Neural crest cell (in vitro differentiated cells): ENCODE data around the gene AXDND1. TPM values are rescaled to one million over a fixed set of nuclear protein-coding genes. Genes with fewer than 3 reads are reported as not detected.

Experiments
- DNase-seq: peaks from one replicate; pipeline ENCODE4 v3.0.0; 2021; ENCODE audit warnings: low read depth, mixed read lengths, low spot score
- H3K27ac Mint-ChIP-seq: one replicate; pipeline ENCODE4 v1.8.0; 2021; ENCODE audit warnings: mild to moderate bottlenecking, mixed read lengths; ENCODE audit not compliant: unreplicated experiment
- H3K27me3 Mint-ChIP-seq: 2 replicates; pipeline ENCODE4 v1.8.0; 2021; ENCODE audit warnings: low read depth, mild to moderate bottlenecking, mixed read lengths
- H3K36me3 Mint-ChIP-seq: 2 replicates; pipeline ENCODE4 v1.8.0; 2021; ENCODE audit warnings: low read depth, mild to moderate bottlenecking, mixed read lengths
- H3K4me1 Mint-ChIP-seq: 2 replicates; pipeline ENCODE4 v1.8.0; 2021; ENCODE audit warnings: mixed read lengths
- H3K4me3 Mint-ChIP-seq: one replicate; pipeline ENCODE4 v1.8.0; 2021; ENCODE audit warnings: mild to moderate bottlenecking, mixed read lengths
- H3K9me3 Mint-ChIP-seq: 2 replicates; pipeline ENCODE4 v1.8.0; 2021; ENCODE audit warnings: mixed read lengths
- total RNA-seq: library from RNA; stranded (reverse); gene quantifications from 2 replicates; pipeline ENCODE4 v1.2.1, GENCODE V29; 2021
- TF ChIP-seq, protein P1 (sequence below): fragments of 200-600 bp; sonication (generic); conservative IDR thresholded peaks from 2 replicates; pipeline ENCODE4 v1.5.0; 2021; ENCODE audit warnings: antibody characterized with exemption, mild to moderate bottlenecking

AXDND1 gene
- total RNA-seq, 1 donor from 2014 or later = 0.86 TPM

DNA sequence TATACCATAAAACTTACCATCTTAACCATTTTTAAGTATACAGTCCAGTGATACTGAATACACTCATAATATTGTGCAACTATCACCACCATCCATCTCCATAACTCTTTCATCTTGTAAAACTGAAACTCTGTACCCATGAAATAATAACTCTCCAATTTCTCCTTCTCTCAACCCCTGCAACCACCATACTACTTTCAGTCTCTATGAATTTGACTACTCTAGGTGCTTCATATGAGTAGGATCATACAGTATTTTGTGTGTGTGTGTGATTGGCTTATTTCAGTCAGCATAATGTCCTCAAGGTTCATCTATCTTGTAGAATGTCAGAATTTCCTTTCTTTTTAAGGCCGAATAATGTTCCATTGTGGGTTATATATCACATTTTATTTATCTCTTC is 192.3 kb downstream of the AXDND1 start:
- H3K27me3 Mint-ChIP-seq = peaks cover 4% of the 10 kb centered on the region
- no peak overlapping the region for H3K27ac Mint-ChIP-seq

DNA sequence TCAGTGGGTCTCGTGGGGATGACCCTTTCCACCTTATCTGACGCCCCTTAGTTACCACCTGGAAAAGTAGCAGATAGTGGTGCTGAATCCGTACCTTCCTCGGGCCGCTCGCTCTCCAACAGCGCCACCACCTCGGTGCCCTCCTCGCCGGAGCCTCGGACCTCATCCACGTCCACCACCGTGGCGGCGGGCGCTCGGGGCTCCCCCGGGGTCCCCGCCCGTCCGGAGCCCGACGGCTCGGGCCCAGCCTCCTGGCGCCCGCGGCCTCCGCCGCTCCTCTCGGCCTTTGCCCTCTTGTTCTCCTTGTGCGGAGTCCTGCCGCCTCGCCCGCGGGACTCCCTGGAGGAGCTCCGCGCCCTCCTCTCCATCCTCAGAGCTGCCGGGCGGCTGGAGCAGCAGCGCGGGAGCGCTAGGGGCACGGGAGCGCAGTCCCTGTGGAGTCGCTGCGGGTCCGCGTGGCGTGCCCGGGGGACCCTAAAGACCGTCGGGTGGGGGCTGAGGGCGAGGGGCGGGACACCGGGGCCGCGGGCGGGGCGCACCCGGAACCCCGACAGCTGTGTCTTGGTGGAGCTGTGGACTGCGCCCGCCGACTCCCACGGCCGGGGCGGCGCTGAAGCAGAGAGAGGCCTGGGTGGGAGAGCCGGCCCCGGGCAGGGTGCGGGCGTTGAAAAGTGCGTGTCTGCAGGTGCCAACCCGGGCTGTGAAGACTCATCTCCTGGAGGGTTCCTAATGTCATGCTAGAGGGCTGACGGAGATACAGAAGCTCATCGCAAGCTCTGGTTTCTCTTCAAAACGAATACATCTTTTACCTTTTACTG is 209.9 kb downstream of the AXDND1 start, which contains the start of gene NPHS2:
TSS of gene NPHS2 (minus strand) at position 452 of the 818 bp plus-strand sequence. CDS start at position 368, 84 bp downstream.
- Mint-ChIP-seq H3K4me1 (peaks cover 5% of the 10 kb centered on the region), H3K4me3 (peak within 1 kb of the TSS; percentile 6), H3K36me3 (no peaks in the 10 kb centered on the region), H3K9me3 (peaks cover 3% of the 10 kb centered on the region), H3K27me3 (peaks cover 66% of the 10 kb centered on the region), H3K27ac (no peak within 1 kb of the TSS)
- DNase-seq = no peak
- TF ChIP-seq, protein P1, sequence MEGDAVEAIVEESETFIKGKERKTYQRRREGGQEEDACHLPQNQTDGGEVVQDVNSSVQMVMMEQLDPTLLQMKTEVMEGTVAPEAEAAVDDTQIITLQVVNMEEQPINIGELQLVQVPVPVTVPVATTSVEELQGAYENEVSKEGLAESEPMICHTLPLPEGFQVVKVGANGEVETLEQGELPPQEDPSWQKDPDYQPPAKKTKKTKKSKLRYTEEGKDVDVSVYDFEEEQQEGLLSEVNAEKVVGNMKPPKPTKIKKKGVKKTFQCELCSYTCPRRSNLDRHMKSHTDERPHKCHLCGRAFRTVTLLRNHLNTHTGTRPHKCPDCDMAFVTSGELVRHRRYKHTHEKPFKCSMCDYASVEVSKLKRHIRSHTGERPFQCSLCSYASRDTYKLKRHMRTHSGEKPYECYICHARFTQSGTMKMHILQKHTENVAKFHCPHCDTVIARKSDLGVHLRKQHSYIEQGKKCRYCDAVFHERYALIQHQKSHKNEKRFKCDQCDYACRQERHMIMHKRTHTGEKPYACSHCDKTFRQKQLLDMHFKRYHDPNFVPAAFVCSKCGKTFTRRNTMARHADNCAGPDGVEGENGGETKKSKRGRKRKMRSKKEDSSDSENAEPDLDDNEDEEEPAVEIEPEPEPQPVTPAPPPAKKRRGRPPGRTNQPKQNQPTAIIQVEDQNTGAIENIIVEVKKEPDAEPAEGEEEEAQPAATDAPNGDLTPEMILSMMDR = no peak

More for the DNA sequence above, 192.3 kb downstream of the AXDND1 start:
- no peaks in the 10 kb centered on the region for H3K4me1 Mint-ChIP-seq
- no peak overlapping the region for H3K4me3 Mint-ChIP-seq
- no peaks in the 10 kb centered on the region for H3K36me3 Mint-ChIP-seq
- TF ChIP-seq, protein P1 = no peak
- DNase-seq = no peak
- H3K9me3 Mint-ChIP-seq = no peaks in the 10 kb centered on the region

DNA sequence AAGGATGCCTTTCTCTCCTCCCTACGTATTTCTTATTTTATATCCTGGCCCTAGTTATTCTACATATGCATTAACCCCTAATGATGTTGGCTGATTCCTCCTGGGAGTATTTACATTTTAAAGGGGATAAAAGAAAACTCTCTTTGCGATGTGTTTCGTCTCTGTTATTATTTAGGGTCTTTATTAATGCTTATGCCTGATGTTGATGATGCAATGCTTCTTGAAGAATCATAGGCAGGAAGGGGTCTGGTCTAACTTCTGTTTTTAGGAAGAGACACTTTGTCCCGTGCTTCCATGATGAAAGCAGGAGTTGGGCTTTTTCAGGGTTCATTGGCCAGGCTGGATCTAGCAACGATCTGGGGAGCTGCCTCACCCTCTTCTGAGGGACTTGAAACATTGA is 210.7 kb downstream of the AXDND1 start:
- peaks cover 66% of the 10 kb centered on the region for H3K27me3 Mint-ChIP-seq
- peaks cover 3% of the 10 kb centered on the region for H3K9me3 Mint-ChIP-seq
- no peaks in the 10 kb centered on the region for H3K36me3 Mint-ChIP-seq

GRCh38 chr1:179583771-179584320 is 218.1 kb downstream of the AXDND1 start:
- H3K27ac Mint-ChIP-seq = no peak overlapping the region
- peaks cover 6% of the 10 kb centered on the region for H3K9me3 Mint-ChIP-seq
- H3K4me3 Mint-ChIP-seq = no peak overlapping the region
- no peak for DNase-seq
- H3K36me3 Mint-ChIP-seq = no peaks in the 10 kb centered on the region
- peaks cover 5% of the 10 kb centered on the region for H3K4me1 Mint-ChIP-seq
- peaks cover 25% of the 10 kb centered on the region for H3K27me3 Mint-ChIP-seq
- TF ChIP-seq, protein P1 = no peak

More for the DNA sequence above, 210.7 kb downstream of the AXDND1 start:
- H3K4me3 Mint-ChIP-seq = peak overlapping the region; percentile 6
- H3K27ac Mint-ChIP-seq = no peak overlapping the region
- TF ChIP-seq, protein P1 = no peak
- DNase-seq = no peak
- H3K4me1 Mint-ChIP-seq = peaks cover 5% of the 10 kb centered on the region

GRCh38 chr1:179586107-179586823 is 220.5 kb downstream of the AXDND1 start:
- TF ChIP-seq, protein P1 = peak; percentile 71
- Mint-ChIP-seq H3K9me3 (peaks cover 6% of the 10 kb centered on the region), H3K36me3 (no peaks in the 10 kb centered on the region), H3K27me3 (peaks cover 28% of the 10 kb centered on the region), H3K4me1 (peaks cover 5% of the 10 kb centered on the region), H3K4me3 (peak overlapping the region; percentile 64), H3K27ac (no peak overlapping the region)
- peak; percentile 65 for DNase-seq
